ENCODE data around the gene ZXDC.

Gene ZXDC

DNA sequence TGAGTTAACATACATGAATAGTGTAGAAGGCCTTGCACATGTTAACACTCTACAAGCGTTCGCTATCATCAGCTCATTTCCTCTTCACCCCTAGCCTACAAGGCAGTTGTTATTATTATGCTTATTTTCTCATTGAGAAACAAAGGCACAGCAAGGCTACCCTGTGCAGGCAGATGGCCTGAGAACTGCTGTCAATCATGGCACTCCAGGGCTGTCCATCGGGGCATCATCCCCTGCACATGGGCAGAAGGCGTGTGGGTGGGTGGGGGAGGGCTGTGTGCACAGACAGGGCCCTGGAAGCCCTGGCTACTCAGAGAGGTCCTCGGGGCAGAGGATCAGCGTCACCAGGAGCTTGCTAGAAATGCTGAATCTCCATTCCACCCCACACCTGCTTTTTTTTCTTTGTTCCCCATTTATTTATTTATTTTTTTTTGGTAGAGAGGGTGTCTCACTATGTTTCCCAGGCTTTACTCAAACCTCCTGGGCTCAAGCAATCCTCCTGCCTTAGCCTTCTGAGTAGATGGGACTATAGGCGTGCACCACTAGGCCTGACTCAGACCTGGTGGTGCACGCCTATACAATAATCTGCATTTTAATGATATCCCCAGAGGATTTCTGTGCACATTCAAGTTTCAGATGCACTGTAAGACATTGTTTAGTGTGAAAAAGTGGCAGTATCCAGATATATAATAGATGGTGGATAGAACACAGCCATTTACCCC is 9.6 kb upstream of the ZXDC start:
- peaks cover 6% of the 10 kb centered on the region; the same call in 1 of the 2 replicates for H3K4me1 ChIP-seq
- H3K9me3 ChIP-seq: no peaks in the 10 kb centered on the region
- H3K27me3 ChIP-seq: no peaks in the 10 kb centered on the region
- no peak for DNase-seq
- H3K36me3 ChIP-seq: no peaks in the 10 kb centered on the region
- TF ChIP-seq, protein P1, sequence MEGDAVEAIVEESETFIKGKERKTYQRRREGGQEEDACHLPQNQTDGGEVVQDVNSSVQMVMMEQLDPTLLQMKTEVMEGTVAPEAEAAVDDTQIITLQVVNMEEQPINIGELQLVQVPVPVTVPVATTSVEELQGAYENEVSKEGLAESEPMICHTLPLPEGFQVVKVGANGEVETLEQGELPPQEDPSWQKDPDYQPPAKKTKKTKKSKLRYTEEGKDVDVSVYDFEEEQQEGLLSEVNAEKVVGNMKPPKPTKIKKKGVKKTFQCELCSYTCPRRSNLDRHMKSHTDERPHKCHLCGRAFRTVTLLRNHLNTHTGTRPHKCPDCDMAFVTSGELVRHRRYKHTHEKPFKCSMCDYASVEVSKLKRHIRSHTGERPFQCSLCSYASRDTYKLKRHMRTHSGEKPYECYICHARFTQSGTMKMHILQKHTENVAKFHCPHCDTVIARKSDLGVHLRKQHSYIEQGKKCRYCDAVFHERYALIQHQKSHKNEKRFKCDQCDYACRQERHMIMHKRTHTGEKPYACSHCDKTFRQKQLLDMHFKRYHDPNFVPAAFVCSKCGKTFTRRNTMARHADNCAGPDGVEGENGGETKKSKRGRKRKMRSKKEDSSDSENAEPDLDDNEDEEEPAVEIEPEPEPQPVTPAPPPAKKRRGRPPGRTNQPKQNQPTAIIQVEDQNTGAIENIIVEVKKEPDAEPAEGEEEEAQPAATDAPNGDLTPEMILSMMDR (IDR thresholded peaks at IDR 0.05; ENCODE audit: low read depth, low read length): no peak
- no peak overlapping the region for H3K4me3 ChIP-seq (ENCODE audit: low read depth, low read length)

DNA sequence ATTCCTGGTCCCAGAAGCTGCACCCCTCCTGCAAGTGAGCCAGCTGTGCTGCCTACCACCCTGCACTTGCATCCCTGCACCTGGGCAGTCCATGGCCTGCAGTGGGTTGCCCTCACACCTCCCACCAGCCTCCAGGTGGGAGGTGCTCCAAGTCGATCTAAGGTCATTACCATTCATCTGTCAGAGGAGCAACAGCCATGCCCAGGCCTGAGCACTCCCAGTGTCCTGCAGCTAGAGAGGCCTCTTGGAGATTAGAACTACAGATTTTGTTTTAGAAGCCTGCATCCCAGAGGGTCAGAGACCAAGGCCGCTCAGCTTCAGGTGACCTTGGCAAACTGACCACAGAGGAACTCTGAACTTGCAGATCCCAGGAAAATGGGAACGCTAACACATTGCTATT is 9.0 kb upstream of the ZXDC start:
- Histone ChIP-seq H3K4me3 (ENCODE audit: low read depth, low read length) (no peak overlapping the region), H3K27me3 (no peaks in the 10 kb centered on the region), H3K4me1 (peaks cover 6% of the 10 kb centered on the region; the same call in 1 of the 2 replicates), H3K9me3 (no peaks in the 10 kb centered on the region), H3K36me3 (no peaks in the 10 kb centered on the region)
- DNase-seq: no peak
- TF ChIP-seq, protein P1 (IDR thresholded peaks at IDR 0.05; ENCODE audit: low read depth, low read length): no peak

DNA sequence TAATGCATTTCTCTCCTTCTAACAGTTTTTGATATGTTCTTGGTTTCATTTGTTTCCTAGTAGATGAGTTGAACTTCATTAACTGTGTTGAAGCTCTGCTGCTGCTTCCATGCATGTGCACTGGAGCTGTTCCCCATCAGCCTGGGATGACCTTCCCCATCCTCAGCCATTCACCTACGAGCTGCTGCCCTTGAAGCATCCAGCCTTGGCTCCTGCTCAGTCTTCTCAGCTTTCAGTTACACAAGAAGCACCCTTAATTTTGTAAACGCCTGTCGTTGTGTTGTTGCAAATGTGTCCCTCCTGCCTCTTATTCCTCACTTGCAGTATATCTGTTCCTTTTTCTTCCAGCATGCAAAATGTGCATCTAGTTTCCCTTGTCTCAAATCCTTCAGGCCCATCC is 8.5 kb upstream of the ZXDC start:
- peaks cover 6% of the 10 kb centered on the region; the same call in 1 of the 2 replicates for H3K4me1 ChIP-seq
- no peak for DNase-seq
- no peaks in the 10 kb centered on the region for H3K9me3 ChIP-seq
- no peak overlapping the region for H3K4me3 ChIP-seq (ENCODE audit: low read depth, low read length)
- H3K27me3 ChIP-seq: no peaks in the 10 kb centered on the region
- TF ChIP-seq, protein P1 (IDR thresholded peaks at IDR 0.05; ENCODE audit: low read depth, low read length): no peak
- no peaks in the 10 kb centered on the region for H3K36me3 ChIP-seq

DNA sequence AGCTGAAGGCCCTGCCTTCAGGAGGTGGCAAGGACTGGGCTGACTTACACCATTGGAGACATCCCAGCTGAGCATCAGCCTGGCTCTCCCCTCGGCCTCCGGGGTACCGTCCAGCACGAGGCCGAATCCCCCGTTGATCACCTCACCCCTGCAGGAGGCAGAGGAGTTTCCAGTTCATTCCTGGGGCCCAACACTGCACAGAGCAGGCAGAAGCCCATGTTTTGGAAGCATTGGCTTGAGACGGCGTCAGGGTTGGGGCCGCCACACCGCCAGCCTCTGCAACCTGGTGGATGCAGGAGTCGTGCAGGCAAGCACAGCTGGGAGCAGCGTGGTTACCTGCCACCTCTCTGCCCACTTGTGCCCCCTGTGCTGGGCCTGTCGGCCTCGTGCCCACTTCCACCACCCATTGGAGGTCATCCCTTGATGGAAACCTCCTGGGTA is 7.7 kb upstream of the ZXDC start:
- DNase-seq: no peak
- no peaks in the 10 kb centered on the region for H3K36me3 ChIP-seq
- H3K27me3 ChIP-seq: no peaks in the 10 kb centered on the region
- H3K4me1 ChIP-seq: peaks cover 6% of the 10 kb centered on the region; the same call in 1 of the 2 replicates
- no peaks in the 10 kb centered on the region for H3K9me3 ChIP-seq
- no peak overlapping the region for H3K4me3 ChIP-seq (ENCODE audit: low read depth, low read length)
- TF ChIP-seq, protein P1 (IDR thresholded peaks at IDR 0.05; ENCODE audit: low read depth, low read length): no peak

DNA sequence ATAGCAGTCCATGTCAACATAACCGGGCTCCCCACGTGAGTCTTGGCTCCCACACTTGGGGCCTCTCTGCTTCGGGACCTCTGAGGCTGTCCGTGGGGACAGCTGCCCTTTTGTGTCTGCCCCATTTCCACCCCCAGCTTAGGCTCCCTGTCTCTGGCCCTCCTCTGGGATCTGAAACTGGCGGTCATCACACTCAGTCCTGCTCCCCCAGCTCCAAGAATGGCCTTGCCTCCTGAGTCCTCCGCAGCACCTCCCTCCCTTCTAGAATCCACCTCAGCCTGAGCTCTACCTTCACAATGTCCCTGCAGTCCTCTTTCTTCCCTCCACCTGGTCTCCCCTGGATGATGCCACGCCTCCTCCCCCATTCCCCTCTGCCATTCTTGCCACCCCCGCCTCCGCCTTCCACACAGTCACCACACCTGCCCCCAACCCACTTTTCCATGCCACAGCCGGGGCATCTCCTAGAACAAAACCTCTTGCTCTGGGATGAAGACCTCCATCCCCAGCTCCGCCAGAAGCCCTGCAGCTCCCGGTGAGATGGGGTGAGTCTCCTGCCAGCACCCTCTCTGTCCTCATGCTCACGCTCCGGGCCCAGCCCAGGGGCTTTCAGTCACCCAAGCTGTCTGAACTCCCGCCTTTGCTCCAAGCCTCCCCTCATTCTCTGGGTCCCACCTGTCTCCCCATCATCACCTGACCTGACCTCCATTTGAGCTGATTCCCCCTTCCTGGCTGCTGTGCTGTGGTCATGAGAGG is 7.0 kb upstream of the ZXDC start:
- Histone ChIP-seq H3K9me3 (no peaks in the 10 kb centered on the region), H3K36me3 (no peaks in the 10 kb centered on the region), H3K4me1 (peaks cover 6% of the 10 kb centered on the region; the same call in 1 of the 2 replicates), H3K4me3 (ENCODE audit: low read depth, low read length) (no peak overlapping the region), H3K27me3 (no peaks in the 10 kb centered on the region)
- TF ChIP-seq, protein P1 (IDR thresholded peaks at IDR 0.05; ENCODE audit: low read depth, low read length): no peak
- no peak for DNase-seq

Data from BE2C (cell line).